Measurements from ENCODE around the gene SH3RF2.

DNA sequence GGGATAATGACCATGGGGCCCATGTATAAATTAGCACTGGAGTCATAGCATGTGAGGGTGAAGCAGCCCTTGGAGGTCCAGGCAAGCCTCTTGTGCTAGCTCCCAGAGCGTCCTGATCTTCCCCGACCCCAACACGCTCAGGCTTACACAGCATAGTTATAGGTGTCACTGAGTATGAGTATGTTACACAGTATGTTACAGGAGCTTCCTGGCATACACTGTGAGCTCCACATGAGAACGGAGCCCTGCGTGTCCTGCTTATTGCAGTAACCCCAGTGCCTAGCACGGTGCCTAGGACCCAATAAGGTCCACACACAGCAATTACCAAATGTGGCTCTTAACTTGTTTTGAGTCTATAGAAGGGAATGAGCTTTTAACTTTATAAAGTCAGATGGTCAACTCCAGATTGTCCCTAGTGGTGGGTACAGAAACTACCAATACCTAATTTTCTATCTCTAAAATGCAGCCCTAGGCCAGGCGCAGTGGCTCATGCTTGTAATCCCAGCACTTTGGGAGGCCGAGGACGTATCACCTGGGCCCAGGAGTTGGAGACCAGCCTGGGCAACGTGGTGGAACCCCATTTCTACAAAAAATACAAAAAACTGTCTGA, 104.9 kb downstream of the SH3RF2 start:
- TF ChIP-seq GATA2 (IDR thresholded peaks at IDR 0.05; ENCODE audit: low read depth, low read length) (no peak), GATA3 (IDR thresholded peaks at IDR 0.05; ENCODE audit: low read depth, low read length) (no peak)
